Right lobe of liver (tissue), 4 donors: Measurements from ENCODE around the gene TCOF1.

Experiments
- POLR2A ChIP-seq: fragments of 450-650 bp; IDR thresholded peaks from one replicate; pipeline ENCODE4 v1.6.1; 2017; ENCODE audit warnings: antibody characterized with exemption, mild to moderate bottlenecking
- TF ChIP-seq, protein P1 (sequence below), 4 donors: fragments of 200-600 bp in 3 of 4; fragments of 450-650 bp in 1 of 4; IDR thresholded peaks; one replicate each; pipeline versions ENCODE4 v1.5.1 to v1.8.0; 2016 to 2022; ENCODE audit warnings: antibody characterized with exemption in 4 of 4, mild to moderate bottlenecking in 2 of 4
- donor health status: DM: no; HTN: no; CAD: no.
- donor health status: DM: no; HTN: no; CAD: no.
- donor health status: DM: no; HTN: yes; CAD: no.

DNA sequence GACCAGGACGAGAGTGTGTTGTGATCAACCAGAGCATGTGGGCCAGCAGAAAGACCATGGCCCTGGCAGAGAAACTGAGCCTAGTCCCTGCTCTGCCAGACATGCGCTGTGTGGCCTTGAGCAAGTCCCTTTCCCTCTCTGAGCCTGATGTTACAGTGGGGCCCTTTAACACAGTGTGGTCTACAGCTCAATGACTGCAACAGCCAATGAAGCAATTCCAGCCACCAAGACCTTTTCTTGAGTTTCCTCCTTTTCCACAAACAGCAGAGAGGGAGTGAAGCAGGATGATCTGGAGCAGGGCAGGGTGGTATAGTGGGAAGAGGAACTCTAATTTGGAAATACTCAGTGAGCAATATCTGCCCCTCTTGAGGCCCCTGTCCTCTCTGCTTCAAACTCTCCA, 29.0 kb upstream of the TCOF1 start:
- TF ChIP-seq, protein P1, sequence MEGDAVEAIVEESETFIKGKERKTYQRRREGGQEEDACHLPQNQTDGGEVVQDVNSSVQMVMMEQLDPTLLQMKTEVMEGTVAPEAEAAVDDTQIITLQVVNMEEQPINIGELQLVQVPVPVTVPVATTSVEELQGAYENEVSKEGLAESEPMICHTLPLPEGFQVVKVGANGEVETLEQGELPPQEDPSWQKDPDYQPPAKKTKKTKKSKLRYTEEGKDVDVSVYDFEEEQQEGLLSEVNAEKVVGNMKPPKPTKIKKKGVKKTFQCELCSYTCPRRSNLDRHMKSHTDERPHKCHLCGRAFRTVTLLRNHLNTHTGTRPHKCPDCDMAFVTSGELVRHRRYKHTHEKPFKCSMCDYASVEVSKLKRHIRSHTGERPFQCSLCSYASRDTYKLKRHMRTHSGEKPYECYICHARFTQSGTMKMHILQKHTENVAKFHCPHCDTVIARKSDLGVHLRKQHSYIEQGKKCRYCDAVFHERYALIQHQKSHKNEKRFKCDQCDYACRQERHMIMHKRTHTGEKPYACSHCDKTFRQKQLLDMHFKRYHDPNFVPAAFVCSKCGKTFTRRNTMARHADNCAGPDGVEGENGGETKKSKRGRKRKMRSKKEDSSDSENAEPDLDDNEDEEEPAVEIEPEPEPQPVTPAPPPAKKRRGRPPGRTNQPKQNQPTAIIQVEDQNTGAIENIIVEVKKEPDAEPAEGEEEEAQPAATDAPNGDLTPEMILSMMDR (IDR thresholded peaks at IDR 0.05) = no peak
- no peak for TF ChIP-seq POLR2A
